NT2/D1 (cell line): ENCODE data around the gene MAP3K9.

Source experiments
- SUZ12 ChIP-seq: IDR thresholded peaks from 2 replicates; pipeline ENCODE4 v1.6.1; 2011; ENCODE audit not compliant: insufficient read length, insufficient read depth; ENCODE audit errors: extremely low read depth
- YY1 ChIP-seq: IDR thresholded peaks from 2 replicates; pipeline ENCODE4 v1.6.1; 2011; ENCODE audit not compliant: insufficient read length, insufficient read depth
- ZNF274 ChIP-seq: IDR thresholded peaks from 2 replicates; pipeline ENCODE4 v1.6.1; 2011; ENCODE audit warnings: mild to moderate bottlenecking, low read depth, low read length

DNA sequence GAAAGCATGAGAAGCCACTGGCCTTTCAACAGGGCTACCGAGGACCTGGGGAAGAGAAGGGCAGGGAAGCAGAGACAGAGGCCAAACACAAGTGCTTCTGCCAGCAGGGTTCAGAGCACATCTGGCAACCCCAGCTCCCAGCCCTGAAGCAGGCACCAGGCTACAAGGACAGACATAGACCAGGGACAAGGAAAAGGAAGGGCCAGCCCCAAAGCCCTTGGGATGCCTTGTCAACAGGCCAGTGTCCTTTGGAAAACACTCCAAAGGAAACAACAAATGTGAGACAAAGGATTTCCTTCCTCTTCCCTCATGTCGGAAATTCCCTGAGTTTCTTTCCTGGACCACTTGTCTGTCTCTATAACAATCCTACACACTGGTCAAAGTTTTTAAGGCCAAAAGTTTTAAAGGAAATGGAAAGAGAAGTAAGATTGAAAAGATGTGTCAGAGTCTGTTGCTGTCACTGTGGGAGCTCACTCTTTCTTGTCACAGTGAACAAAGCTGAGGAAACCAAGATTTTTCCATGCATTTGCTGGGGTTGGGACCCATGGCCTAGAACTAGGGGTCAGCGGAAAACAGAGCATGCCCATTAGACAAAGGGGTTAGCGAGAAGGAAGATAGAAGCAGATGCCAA lies 108.2 kb downstream of the MAP3K9 start:
- TF ChIP-seq YY1 (no peak), ZNF274 (no peak), SUZ12 (no peak)
